SW480 (cell line): Measurements from ENCODE around the gene GLRA1.
A peak's percentile ranks its signal among the peaks of the same experiment; 100 is the strongest.

ENCODE experiments used
- DNase-seq: peaks from one replicate; pipeline ENCODE4 v3.0.0-alpha.2; 2016; ENCODE audit warnings: low spot score

GLRA1 gene

GRCh38 chr5:151772846-151773561, 151.6 kb downstream of the GLRA1 start:
- peak; percentile 39 for DNase-seq
